COLO668 (cell line): ENCODE data around the gene AQP3.
"Not testable (repeated sequence)": the region's sequence is repeated elsewhere in the genome, so short reads cannot be mapped to it uniquely, and the experiment has no call there.

Experiments
- DNase-seq: peaks from one replicate; lab custom pipeline; 2025; ENCODE audit not compliant: unreplicated experiment; lab: John Stamatoyannopoulos, UW

The AQP3 gene

GRCh38 chr9:33418090-33418489 lies 29.3 kb downstream of the AQP3 start:
- DNase-seq, result peak; percentile 35

DNA sequence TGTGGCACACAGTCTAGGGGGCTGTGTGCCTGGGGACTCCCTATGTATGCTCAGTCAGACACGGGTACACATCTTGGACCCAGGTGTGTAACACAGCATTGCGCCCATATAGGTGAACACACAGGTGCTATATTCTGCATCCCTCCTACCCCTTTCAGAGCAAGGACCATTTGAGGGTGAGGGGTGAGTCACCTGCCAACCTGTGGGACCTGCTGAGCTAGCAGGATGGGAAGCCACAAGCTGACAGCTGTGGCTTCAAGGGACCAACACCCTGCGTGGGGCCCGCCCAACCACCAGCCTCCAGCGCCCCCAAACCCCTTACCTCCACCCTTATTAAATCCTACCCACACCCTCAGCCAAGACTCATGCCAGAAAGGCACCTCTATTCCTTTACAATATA lies 30.4 kb downstream of the AQP3 start:
- no peak for DNase-seq

GRCh38 chr9:33415501-33416038 lies 31.8 kb downstream of the AQP3 start:
- DNase-seq, result peak; percentile 95

DNA sequence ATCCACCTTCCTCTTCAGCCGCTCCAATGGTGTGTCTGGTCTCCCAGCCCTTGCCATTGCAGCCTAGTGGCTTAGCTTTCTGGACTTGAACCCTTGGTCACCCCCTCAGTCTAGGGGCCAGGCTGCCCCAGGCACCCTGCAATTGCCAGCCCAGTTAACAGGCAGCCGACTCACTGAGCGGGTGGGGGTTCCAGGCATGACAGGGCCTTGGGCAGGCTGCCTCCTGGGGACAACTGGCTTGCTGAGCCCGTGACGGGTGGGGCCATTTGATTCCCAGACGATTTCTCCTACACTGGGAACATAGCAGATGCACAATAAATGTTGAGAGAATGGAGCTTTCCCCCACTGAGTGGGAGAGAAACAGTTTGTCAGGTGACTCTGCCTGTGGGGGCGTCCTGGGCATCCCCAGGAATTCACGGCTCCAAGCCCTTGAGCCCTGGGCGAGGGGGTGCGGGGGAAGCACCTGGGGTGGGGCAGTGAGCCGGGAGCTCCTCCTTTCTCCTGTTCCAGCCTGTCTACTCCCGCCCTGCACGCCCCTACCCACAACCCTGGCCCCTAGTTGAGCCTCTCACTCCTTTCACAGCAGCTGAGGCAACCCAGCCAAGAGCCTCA lies 32.4 kb downstream of the AQP3 start:
- no peak for DNase-seq

- no peak for DNase-seq
These were observed 33.1 kb downstream of the AQP3 start for GRCh38 chr9:33414268-33414667.

DNA sequence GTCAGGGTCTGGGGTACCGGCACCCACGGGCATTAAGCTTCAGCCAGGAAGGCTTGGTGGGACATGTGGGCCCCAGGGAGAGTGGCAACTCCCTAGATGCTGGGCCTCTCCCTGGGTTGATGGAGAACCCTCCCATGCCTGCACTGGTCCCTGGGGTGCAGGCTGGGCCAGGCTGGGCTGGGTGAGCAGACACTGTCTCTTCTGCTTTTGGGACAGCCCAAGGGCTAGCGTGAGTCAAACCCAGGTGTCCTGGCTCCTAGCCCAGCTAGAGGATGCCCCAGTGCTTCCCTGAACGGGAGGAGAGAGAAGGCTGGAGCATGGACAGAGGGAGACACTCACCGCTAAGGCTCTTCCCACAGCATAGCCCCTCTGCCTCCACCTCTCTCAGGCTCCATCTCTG lies 39.3 kb downstream of the AQP3 start:
- DNase-seq, result no peak

GRCh38 chr9:33407061-33407460 lies 40.3 kb downstream of the AQP3 start:
- DNase-seq, result no peak

DNA sequence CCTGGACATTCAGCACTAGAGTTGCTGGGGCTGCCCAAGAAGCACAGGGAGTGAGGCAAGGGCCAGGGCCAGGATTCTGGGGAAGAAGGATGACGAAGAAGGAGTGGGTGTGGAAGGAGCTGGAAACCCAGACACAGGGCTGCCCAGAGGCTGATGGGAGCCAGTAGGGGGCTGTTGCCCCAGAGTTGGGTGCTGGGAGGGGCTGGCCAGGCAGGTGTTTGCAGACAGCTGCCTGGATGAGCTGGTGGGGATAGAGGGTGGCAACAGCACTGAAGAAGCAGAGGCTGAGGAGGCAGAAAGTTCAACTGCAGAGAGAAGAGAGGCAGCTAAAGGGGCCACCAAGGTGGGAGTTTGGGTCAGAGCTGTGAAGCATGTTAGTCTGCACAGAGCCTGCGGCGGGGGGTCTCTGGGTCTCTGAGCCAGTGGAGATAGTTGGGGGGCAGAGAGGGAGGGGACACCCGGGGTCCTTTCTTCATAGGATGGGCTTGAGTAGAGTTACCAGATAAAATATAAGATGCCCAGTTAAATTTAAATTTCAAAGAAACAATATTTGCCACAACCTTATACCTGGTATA lies 42.5 kb downstream of the AQP3 start:
- no peak for DNase-seq

DNA sequence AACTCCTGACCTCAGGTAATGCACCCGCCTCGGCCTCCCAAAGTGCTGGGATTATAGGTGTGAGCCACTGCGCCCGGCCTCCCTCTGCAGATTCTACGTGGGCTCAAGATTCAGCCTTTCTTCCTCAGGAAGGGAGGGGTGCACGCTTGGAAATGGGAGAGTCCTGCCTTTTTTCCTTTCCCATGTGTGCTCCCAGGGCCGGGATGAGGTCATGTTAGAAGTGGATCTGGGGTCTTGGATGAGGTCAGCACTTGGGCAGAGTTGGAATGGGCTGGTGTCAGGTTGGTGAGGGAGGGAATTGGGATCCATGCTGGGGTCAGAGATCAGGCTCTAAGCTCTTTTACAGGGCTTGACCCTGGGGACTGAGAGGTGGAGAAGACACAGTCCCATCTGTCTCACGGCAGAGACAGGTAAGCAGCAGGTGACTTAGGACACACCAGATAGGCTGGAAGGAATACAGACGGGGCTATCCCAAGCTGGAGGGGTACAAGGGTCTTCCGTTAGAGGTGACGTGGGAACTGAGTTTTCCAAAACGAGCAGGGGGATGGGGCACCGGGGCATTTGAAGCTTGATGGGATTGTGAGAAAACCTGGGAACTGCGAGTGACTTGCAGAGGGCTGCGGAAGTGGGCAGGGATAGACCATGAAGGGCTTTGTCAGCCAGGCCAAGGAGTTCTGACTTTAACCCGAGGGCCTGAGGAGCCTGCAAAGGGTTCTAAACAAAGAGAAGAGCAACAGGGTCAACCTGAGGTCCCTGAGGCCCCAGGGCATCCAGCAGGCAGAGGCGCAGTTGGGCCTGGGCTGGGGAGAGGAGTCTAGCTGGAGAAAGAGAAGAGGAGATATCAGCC lies 43.2 kb downstream of the AQP3 start:
- no peak for DNase-seq

- DNase-seq, result not testable (repeated sequence)
These were observed 45.0 kb downstream of the AQP3 start, which contains the start of gene AQP7 for GRCh38 chr9:33402371-33402770. Gene AQP7, minus strand, starts transcription at chr9:33402568. Its CDS starts 1,306 bp downstream, at chr9:33401262.

DNA sequence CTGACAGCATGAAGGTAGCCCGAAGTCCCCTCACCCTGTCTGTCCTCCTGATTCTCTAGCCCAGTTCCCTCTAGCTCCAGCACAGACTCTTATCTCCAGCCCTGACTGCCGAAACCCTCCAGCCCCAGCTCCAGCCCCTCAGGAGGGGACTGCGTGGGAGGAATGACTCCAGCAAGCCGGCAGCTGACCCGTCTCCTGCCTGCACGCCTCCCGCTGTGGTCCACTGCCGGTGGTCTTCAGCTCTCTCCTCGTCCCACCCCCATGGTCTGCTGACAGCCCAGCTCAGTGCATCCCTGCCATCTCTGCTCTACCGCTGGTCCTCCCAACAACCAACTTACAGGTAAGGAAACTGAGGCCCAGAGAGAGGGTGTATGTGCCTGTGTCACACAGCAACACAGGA lies 45.6 kb downstream of the AQP3 start:
- DNase-seq, result not testable (repeated sequence)

- DNase-seq, result not testable (repeated sequence)
These were observed 48.3 kb downstream of the AQP3 start for GRCh38 chr9:33399047-33399446.

- not testable (repeated sequence) for DNase-seq
These were observed 49.6 kb downstream of the AQP3 start for GRCh38 chr9:33397801-33398200.

DNA sequence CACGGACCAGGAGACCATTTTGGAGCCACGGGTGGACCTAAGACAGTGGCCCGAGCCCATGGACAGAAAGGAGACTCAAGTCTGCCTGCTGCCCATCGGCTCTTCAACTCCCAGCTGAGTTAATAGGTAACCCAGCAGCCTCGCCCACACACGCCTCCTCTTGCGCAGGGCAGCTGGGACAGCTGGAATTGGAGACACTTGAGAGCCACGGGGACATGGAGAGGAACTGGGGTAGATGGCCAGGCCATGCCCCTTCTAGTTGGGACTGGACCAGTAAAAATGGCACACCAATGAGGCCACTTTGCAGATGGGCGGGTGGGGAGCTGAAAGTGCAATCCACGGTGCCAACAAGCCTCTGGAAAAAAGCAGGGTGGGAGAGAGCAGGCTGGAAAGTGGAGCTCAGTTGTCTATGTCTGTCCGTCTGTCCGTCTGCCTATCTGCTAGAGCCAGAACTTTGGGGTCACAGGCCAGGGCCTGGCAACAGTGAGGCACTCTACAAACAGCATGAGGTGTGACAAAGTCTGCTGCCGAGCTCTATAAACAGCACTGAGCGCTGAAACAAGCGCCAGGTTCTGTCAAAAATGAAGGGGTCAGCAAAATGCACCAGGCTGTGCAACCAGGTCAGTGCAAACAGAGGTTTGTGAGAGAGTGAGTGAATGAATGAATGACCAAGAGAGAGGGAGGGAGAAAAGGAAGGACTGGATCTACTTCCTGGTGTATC lies 52.1 kb downstream of the AQP3 start:
- peak; percentile 72 for DNase-seq

DNA sequence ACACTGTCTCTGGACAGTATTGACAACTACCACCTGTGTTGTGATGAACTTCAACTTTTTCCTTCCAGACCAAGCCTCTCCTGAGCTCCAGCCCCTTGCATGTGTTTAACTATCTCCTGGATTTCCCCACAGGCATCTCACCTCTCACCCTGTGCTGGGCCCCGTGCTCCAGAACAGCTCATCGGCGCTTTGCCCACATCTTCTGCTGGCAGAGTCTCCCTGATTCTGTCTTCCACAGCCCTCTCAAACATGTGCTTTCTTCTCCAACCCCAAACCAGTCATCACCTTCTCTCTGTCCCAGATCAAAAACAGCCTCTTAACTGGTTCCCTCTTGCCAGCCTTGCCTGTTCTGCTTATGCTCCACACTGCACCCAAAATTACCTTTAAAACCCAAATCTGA lies 53.4 kb downstream of the AQP3 start:
- DNase-seq, result not testable (repeated sequence)

DNA sequence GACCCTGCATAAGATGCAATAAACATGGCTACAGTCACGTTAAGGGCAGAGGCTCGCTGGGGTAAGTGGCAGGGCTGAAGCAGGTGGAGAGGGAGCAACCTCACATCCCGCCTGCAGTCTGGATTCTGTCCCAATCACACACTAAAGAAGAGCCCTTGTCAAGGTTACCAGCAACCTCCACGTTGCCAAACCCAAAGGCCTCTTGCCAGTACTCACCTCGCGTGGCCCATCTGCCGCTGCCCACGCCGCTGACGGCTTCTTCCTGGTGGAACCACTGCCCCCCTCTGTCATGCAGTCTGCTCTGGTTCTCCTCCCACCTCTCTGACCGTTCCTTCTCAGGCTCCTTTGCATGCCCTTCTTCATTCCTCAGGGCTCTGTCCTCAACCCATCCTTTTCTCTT lies 53.8 kb downstream of the AQP3 start:
- DNase-seq, result no peak

DNA sequence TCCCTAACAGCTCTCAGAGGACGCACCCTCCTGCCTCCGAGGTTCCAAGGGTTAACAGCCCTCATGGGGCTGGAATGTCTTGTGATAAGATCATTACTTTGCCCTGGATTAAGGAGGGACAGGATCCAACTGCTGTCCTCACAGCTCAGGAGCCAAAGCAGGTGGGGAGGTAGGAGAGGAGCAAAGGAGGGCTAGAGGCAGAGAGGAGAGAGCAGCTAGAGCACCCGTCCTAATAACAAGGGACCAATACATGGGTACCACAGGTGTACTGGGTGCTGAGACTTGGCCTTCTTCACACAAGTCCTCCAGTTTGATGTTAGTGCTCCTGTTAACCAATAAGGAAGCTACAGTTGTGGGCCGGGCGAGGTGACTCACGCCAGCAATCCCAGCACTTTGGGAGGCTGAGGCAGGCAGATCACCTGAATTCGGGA lies 54.8 kb downstream of the AQP3 start:
- not testable (repeated sequence) for DNase-seq
